ENCODE results near the gene RASL12. TPM values are rescaled to one million over a fixed set of nuclear protein-coding genes. Genes with fewer than 3 reads are reported as not detected.

RASL12 gene
- total and polyA plus RNA-seq, 9 donors = 11.9 to 16.5 (median 14.2) TPM

- peaks cover 13% of the 10 kb centered on the region for H3K36me3 ChIP-seq (ENCODE audit: control insufficient read depth, insufficient read depth, low read length)
- H3K4me3 ChIP-seq (ENCODE audit: low read length) = no peak overlapping the region
- H3K27me3 ChIP-seq (ENCODE audit: control insufficient read depth, insufficient read depth, low read length) = no peaks in the 10 kb centered on the region
- H3K27ac ChIP-seq (ENCODE audit: low read length) = no peak overlapping the region
- 63% methylated on average over 1 of the region's 8 CpGs for WGBS (ENCODE audit: insufficient coverage)
- H3K4me1 ChIP-seq (ENCODE audit: control insufficient read depth, insufficient read depth, low read length) = peaks cover 7% of the 10 kb centered on the region
- H3K9me3 ChIP-seq (replicated peaks; ENCODE audit: control insufficient read depth, low read depth, low read length) = no peaks in the 10 kb centered on the region
- DNase-seq = no peak
These were observed 10.8 kb downstream of the RASL12 start for GRCh38 chr15:65056868-65057548.

GRCh38 chr15:65056106-65056505, 11.7 kb downstream of the RASL12 start:
- H3K4me1 ChIP-seq (ENCODE audit: control insufficient read depth, insufficient read depth, low read length) = peaks cover 12% of the 10 kb centered on the region

GRCh38 chr15:65055201-65055870, 12.5 kb downstream of the RASL12 start:
- WGBS (ENCODE audit: insufficient coverage) = 80% methylated on average over 3 of the region's 6 CpGs
- H3K27me3 ChIP-seq (ENCODE audit: control insufficient read depth, insufficient read depth, low read length) = no peaks in the 10 kb centered on the region
- no peaks in the 10 kb centered on the region for H3K9me3 ChIP-seq (replicated peaks; ENCODE audit: control insufficient read depth, low read depth, low read length)
- no peak overlapping the region for H3K4me3 ChIP-seq (ENCODE audit: low read length)
- H3K36me3 ChIP-seq (ENCODE audit: control insufficient read depth, insufficient read depth, low read length) = peaks cover 13% of the 10 kb centered on the region
- peaks cover 12% of the 10 kb centered on the region for H3K4me1 ChIP-seq (ENCODE audit: control insufficient read depth, insufficient read depth, low read length)
- no peak for DNase-seq
- H3K27ac ChIP-seq (ENCODE audit: low read length) = no peak overlapping the region

More at GRCh38 chr15:65056106-65056505, 11.7 kb downstream of the RASL12 start:
- DNase-seq = no peak
- H3K27ac ChIP-seq (ENCODE audit: low read length) = no peak overlapping the region
- WGBS (ENCODE audit: insufficient coverage) = 91% methylated on average over 6 of the region's 9 CpGs
- no peaks in the 10 kb centered on the region for H3K27me3 ChIP-seq (ENCODE audit: control insufficient read depth, insufficient read depth, low read length)
- H3K36me3 ChIP-seq (ENCODE audit: control insufficient read depth, insufficient read depth, low read length) = peaks cover 13% of the 10 kb centered on the region
- H3K9me3 ChIP-seq (replicated peaks; ENCODE audit: control insufficient read depth, low read depth, low read length) = no peaks in the 10 kb centered on the region
- no peak overlapping the region for H3K4me3 ChIP-seq (ENCODE audit: low read length)

DNA sequence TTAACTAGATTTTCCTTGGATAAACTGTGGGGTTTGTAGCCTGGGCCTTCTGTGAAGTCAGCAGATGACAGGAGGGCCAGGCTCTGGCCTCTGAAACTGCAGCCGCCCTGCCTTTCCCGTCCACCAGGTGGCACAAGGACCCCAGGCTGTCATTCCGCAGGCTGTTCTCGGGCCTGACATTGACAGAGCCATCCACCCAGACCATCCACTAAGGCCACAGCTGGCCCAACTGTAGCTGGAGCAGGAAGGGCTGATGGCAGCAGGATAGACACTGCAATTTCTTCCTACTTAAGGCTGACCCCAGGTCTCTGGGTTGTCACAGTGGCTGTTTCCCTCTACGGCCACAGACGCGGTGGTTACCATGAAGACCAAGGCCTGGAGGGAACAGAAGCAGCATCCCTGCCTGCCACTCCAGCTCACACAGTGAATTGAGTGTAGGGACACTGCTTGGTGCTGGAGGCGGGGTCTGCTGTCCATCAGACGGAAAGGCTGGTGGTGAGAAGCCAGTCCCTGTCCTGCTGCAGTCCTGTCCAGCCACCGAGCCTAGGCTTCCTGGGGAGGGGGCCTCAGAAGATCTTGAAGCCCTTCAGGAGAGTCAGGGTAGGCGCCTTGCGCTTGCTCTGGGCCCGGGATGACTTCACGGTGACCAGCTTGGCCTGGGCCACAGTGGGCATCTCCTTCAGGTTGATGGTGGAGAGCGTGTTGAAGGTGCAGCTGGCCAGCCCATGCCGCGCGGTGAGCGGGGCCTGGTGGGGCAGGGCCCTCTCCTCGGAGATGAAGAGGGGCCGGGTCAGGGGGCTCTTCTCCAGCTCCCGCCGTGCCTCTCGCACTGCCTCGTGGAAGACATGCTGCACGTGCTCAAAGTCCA, 13.2 kb downstream of the RASL12 start:
- Histone ChIP-seq H3K4me1 (ENCODE audit: control insufficient read depth, insufficient read depth, low read length) (peaks cover 18% of the 10 kb centered on the region), H3K27me3 (ENCODE audit: control insufficient read depth, insufficient read depth, low read length) (no peaks in the 10 kb centered on the region), H3K9me3 (replicated peaks; ENCODE audit: control insufficient read depth, low read depth, low read length) (no peaks in the 10 kb centered on the region), H3K36me3 (ENCODE audit: control insufficient read depth, insufficient read depth, low read length) (peaks cover 13% of the 10 kb centered on the region), H3K27ac (ENCODE audit: low read length) (no peak overlapping the region), H3K4me3 (ENCODE audit: low read length) (no peak overlapping the region)
- 76% methylated on average over 22 of the region's 26 CpGs for WGBS (ENCODE audit: insufficient coverage)
- peak; percentile 80 for DNase-seq

- peaks cover 26% of the 10 kb centered on the region for H3K4me1 ChIP-seq (ENCODE audit: control insufficient read depth, insufficient read depth, low read length)
- no peaks in the 10 kb centered on the region for H3K9me3 ChIP-seq (replicated peaks; ENCODE audit: control insufficient read depth, low read depth, low read length)
- H3K27ac ChIP-seq (ENCODE audit: low read length) = no peak overlapping the region
- peaks cover 11% of the 10 kb centered on the region for H3K36me3 ChIP-seq (ENCODE audit: control insufficient read depth, insufficient read depth, low read length)
- H3K27me3 ChIP-seq (ENCODE audit: control insufficient read depth, insufficient read depth, low read length) = no peaks in the 10 kb centered on the region
- whole genome bisulfite sequencing (ENCODE audit: insufficient coverage) = no CpG with 5 or more reads among the region's 2 CpGs
- no peak overlapping the region for H3K4me3 ChIP-seq (ENCODE audit: low read length)
- DNase-seq = no peak
These were observed 14.8 kb downstream of the RASL12 start for GRCh38 chr15:65052956-65053355.

GRCh38 chr15:65051266-65051665, 16.5 kb downstream of the RASL12 start:
- no peak overlapping the region for H3K27ac ChIP-seq (ENCODE audit: low read length)
- no peaks in the 10 kb centered on the region for H3K27me3 ChIP-seq (ENCODE audit: control insufficient read depth, insufficient read depth, low read length)
- no peak overlapping the region for H3K4me3 ChIP-seq (ENCODE audit: low read length)
- no peak for DNase-seq
- H3K36me3 ChIP-seq (ENCODE audit: control insufficient read depth, insufficient read depth, low read length) = peaks cover 11% of the 10 kb centered on the region
- peaks cover 26% of the 10 kb centered on the region for H3K4me1 ChIP-seq (ENCODE audit: control insufficient read depth, insufficient read depth, low read length)
- WGBS (ENCODE audit: insufficient coverage) = 63% methylated on average over 2 of the region's 2 CpGs
- no peaks in the 10 kb centered on the region for H3K9me3 ChIP-seq (replicated peaks; ENCODE audit: control insufficient read depth, low read depth, low read length)

DNA sequence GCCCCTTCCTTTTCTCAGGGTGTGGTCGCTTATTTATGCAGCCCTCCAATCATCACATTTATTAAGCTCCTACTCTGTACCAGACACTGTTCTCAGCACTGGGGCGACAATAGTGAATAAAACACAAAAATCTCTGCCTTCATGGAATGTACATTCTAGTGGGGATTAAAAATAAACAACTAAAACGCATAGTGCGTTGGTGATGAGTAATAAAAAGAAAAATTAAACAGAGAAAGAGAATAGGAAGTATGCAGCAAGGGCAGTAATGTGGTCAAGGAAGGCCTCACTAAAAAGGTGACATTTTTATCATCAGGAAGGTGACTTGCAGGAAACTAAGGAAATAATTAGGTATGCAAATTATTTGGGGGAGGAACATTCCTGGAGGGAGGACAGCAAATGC, 17.5 kb downstream of the RASL12 start:
- WGBS (ENCODE audit: insufficient coverage) = 58% methylated on average over 2 of the region's 4 CpGs
- no peak for DNase-seq

GRCh38 chr15:65049418-65049840, 18.4 kb downstream of the RASL12 start:
- H3K27ac ChIP-seq (ENCODE audit: low read length) = no peak overlapping the region
- H3K4me3 ChIP-seq (ENCODE audit: low read length) = peak overlapping the region; percentile 39
- no peaks in the 10 kb centered on the region for H3K27me3 ChIP-seq (ENCODE audit: control insufficient read depth, insufficient read depth, low read length)
- peak; percentile 96 for DNase-seq
- no peaks in the 10 kb centered on the region for H3K9me3 ChIP-seq (replicated peaks; ENCODE audit: control insufficient read depth, low read depth, low read length)
- H3K36me3 ChIP-seq (ENCODE audit: control insufficient read depth, insufficient read depth, low read length) = peaks cover 4% of the 10 kb centered on the region
- peaks cover 33% of the 10 kb centered on the region for H3K4me1 ChIP-seq (ENCODE audit: control insufficient read depth, insufficient read depth, low read length)
- 3% methylated on average over 15 of the region's 19 CpGs for WGBS (ENCODE audit: insufficient coverage)

More for the DNA sequence above, 17.5 kb downstream of the RASL12 start:
- no peak overlapping the region for H3K4me3 ChIP-seq (ENCODE audit: low read length)
- peaks cover 28% of the 10 kb centered on the region for H3K4me1 ChIP-seq (ENCODE audit: control insufficient read depth, insufficient read depth, low read length)
- H3K27ac ChIP-seq (ENCODE audit: low read length) = no peak overlapping the region
- no peaks in the 10 kb centered on the region for H3K27me3 ChIP-seq (ENCODE audit: control insufficient read depth, insufficient read depth, low read length)
- peaks cover 11% of the 10 kb centered on the region for H3K36me3 ChIP-seq (ENCODE audit: control insufficient read depth, insufficient read depth, low read length)
- no peaks in the 10 kb centered on the region for H3K9me3 ChIP-seq (replicated peaks; ENCODE audit: control insufficient read depth, low read depth, low read length)

GRCh38 chr15:65048241-65048640, 19.6 kb downstream of the RASL12 start:
- H3K27ac ChIP-seq (ENCODE audit: low read length) = no peak overlapping the region
- no peak for DNase-seq
- H3K4me3 ChIP-seq (ENCODE audit: low read length) = no peak overlapping the region
- WGBS (ENCODE audit: insufficient coverage) = no CpG with 5 or more reads among the region's 2 CpGs
- H3K27me3 ChIP-seq (ENCODE audit: control insufficient read depth, insufficient read depth, low read length) = no peaks in the 10 kb centered on the region
- no peaks in the 10 kb centered on the region for H3K9me3 ChIP-seq (replicated peaks; ENCODE audit: control insufficient read depth, low read depth, low read length)
- peaks cover 32% of the 10 kb centered on the region for H3K4me1 ChIP-seq (ENCODE audit: control insufficient read depth, insufficient read depth, low read length)
- H3K36me3 ChIP-seq (ENCODE audit: control insufficient read depth, insufficient read depth, low read length) = peaks cover under 1% of the 10 kb centered on the region

Data from muscle of leg (tissue), 11 donors.